Upper lobe of left lung (tissue), 6 donors: ENCODE measurements around the gene UNCX. TPM values are rescaled to one million over a fixed set of nuclear protein-coding genes. Genes with fewer than 3 reads are reported as not detected.
"Not testable (repeated sequence)": the region's sequence is repeated elsewhere in the genome, so short reads cannot be mapped to it uniquely, and the experiment has no call there.

Experiments used
- ATAC-seq, 2 donors: fragments of 200-7000 bp; cut with Tn5 transposase; one replicate each; pipeline ENCODE4 v1.9.1; 2022; ENCODE audit warnings: mild to moderate bottlenecking in 2 of 2, moderate library complexity in 2 of 2; ENCODE audit not compliant: low FRiP score in 2 of 2
- DNase-seq, 2 donors: peaks; one replicate each; pipeline ENCODE4 v3.0.0-alpha.2; 2019 to 2020
- H3K27ac ChIP-seq, 4 donors: fragments of 200-600 bp; sonication (generic); one replicate each; pipeline ENCODE4 v1.5.1; 2016 to 2019
- H3K27me3 ChIP-seq, 4 donors: fragments of 200-600 bp; sonication (generic); one replicate each; pipeline ENCODE4 v1.5.1; 2017 to 2019
- H3K36me3 ChIP-seq, 4 donors: fragments of 200-600 bp; sonication (generic); one replicate each; pipeline ENCODE4 v1.5.1; 2016 to 2019
- H3K4me1 ChIP-seq, 4 donors: fragments of 200-600 bp; sonication (generic); one replicate each; pipeline ENCODE4 v1.5.1; 2018 to 2019
- H3K4me3 ChIP-seq, 4 donors: fragments of 200-600 bp; sonication (generic); one replicate each; pipeline ENCODE4 v1.5.1; 2017 to 2019; ENCODE audit warnings: mild to moderate bottlenecking in 2 of 4, moderate library complexity in 1 of 4
- H3K9me3 ChIP-seq, 4 donors: fragments of 200-600 bp; sonication (generic); one replicate each; pipeline ENCODE4 v1.5.1; 2018 to 2019
- EP300 ChIP-seq, 4 donors: sonication (generic); formaldehyde crosslinking; IDR thresholded peaks; one replicate each; pipeline ENCODE4 v1.5.1; 2017; ENCODE audit warnings: antibody characterized with exemption in 4 of 4, control low read depth in 2 of 4
- POLR2A ChIP-seq, 4 donors: fragments of 450-650 bp; IDR thresholded peaks; one replicate each; pipeline ENCODE4 v1.5.1; 2016 to 2017; ENCODE audit warnings: antibody characterized with exemption in 4 of 4, mild to moderate bottlenecking in 2 of 4
- POLR2AphosphoS5 ChIP-seq, 2 donors: sonication (generic); formaldehyde crosslinking; IDR thresholded peaks; one replicate each; pipeline ENCODE4 v1.5.1; 2017; ENCODE audit warnings: antibody characterized with exemption in 2 of 2
- WGBS, 2 donors: methylation state at CpG; one replicate each; pipeline ENCODE4 v1.1.5; 2017 to 2018; 5-methylcytosine and 5-hydroxymethylcytosine counted together
- total RNA-seq, 6 donors: library from RNA; depleted of rRNA in 4 of 6; stranded (reverse); fragments of >200 nt in 4 of 6; gene quantifications; one replicate each; pipeline versions ENCODE4 v1.1.0 to v1.2.1, GENCODE V29; 2016 to 2021
- TF ChIP-seq, protein P1 (sequence below), 6 experiments: fragments of 450-650 bp in 4 of 6; fragments of 200-600 bp in 2 of 6; sonication (generic) in 2 of 6; IDR thresholded peaks; one replicate each; pipeline ENCODE4 v1.5.1; 2016 to 2019; ENCODE audit warnings: antibody characterized with exemption in 6 of 6
- donor health status: DM: no; HTN: no; CAD: no; lungs with moderate emphysema.
- donor health status: DM: no; HTN: yes; CAD: no; lungs with severe emphysema.

The UNCX gene
- total RNA-seq, 6 donors from 2014 or later: not detected

GRCh38 chr7:1257221-1257620 is 24.5 kb downstream of the UNCX start:
- H3K4me3 ChIP-seq: no peak overlapping the region
- H3K4me1 ChIP-seq: no peaks in the 10 kb centered on the region
- TF ChIP-seq, protein P1, sequence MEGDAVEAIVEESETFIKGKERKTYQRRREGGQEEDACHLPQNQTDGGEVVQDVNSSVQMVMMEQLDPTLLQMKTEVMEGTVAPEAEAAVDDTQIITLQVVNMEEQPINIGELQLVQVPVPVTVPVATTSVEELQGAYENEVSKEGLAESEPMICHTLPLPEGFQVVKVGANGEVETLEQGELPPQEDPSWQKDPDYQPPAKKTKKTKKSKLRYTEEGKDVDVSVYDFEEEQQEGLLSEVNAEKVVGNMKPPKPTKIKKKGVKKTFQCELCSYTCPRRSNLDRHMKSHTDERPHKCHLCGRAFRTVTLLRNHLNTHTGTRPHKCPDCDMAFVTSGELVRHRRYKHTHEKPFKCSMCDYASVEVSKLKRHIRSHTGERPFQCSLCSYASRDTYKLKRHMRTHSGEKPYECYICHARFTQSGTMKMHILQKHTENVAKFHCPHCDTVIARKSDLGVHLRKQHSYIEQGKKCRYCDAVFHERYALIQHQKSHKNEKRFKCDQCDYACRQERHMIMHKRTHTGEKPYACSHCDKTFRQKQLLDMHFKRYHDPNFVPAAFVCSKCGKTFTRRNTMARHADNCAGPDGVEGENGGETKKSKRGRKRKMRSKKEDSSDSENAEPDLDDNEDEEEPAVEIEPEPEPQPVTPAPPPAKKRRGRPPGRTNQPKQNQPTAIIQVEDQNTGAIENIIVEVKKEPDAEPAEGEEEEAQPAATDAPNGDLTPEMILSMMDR (IDR thresholded peaks at IDR 0.05): no peak
- no peak for TF ChIP-seq EP300 (IDR thresholded peaks at IDR 0.05)
- no peak for TF ChIP-seq POLR2AphosphoS5 (IDR thresholded peaks at IDR 0.05)
- no peak for TF ChIP-seq POLR2A (IDR thresholded peaks at IDR 0.05)
- WGBS, 2 donors: 71 to 83% methylated on average over 6 to 12 of the region's 12 CpGs
- H3K36me3 ChIP-seq: no peaks in the 10 kb centered on the region
- DNase-seq: peak in 1 of 2 donors; percentile 58
- ATAC-seq: no peak
- H3K9me3 ChIP-seq: no peaks in the 10 kb centered on the region
- H3K27me3 ChIP-seq: peaks cover 0 to 29% (median 7%) of the 10 kb centered on the region in 4 donors
- no peak overlapping the region for H3K27ac ChIP-seq

DNA sequence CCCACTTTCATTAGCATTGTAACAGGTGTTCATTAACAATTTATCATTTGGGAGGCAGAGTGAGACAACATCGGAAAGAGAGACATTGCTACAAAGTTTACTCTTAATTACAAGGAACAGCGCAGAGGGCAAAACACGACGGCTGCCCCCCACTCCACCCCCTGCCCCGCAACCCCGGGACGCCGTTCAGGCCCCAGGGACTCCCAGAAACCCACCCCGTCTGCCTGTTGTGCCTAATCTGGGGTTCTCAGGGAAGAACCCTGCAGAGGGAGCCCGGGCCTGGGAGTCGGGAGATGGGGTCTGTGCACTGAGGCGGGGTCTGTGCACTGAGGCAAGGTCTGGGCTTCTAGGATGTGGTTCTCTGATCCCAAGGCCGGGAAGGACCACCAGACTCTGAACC is 25.2 kb downstream of the UNCX start:
- H3K27ac ChIP-seq: no peak overlapping the region
- H3K27me3 ChIP-seq: peaks cover 0 to 23% (median 6%) of the 10 kb centered on the region in 4 donors
- H3K4me1 ChIP-seq: no peaks in the 10 kb centered on the region
- no peaks in the 10 kb centered on the region for H3K9me3 ChIP-seq
- WGBS, 2 donors: 65 to 69% methylated on average over 12 of the region's 13 CpGs
- no peak overlapping the region for H3K4me3 ChIP-seq
- DNase-seq (peak in 1 of 2 donors; percentile 59), ATAC-seq (no peak)
- TF ChIP-seq POLR2A (IDR thresholded peaks at IDR 0.05): no peak
- no peak for TF ChIP-seq EP300 (IDR thresholded peaks at IDR 0.05)
- no peak for TF ChIP-seq POLR2AphosphoS5 (IDR thresholded peaks at IDR 0.05)
- TF ChIP-seq, protein P1 (IDR thresholded peaks at IDR 0.05): no peak
- H3K36me3 ChIP-seq: no peaks in the 10 kb centered on the region

GRCh38 chr7:1259621-1260243 is 27.1 kb downstream of the UNCX start:
- no peak overlapping the region for H3K27ac ChIP-seq
- no peaks in the 10 kb centered on the region for H3K4me1 ChIP-seq
- DNase-seq (peak in 1 of 2 donors; percentile 56), ATAC-seq (no peak)
- no peak for TF ChIP-seq POLR2A (IDR thresholded peaks at IDR 0.05)
- TF ChIP-seq EP300 (IDR thresholded peaks at IDR 0.05): no peak
- no peak for TF ChIP-seq POLR2AphosphoS5 (IDR thresholded peaks at IDR 0.05)
- TF ChIP-seq, protein P1 (IDR thresholded peaks at IDR 0.05): no peak
- H3K9me3 ChIP-seq: no peaks in the 10 kb centered on the region
- no peaks in the 10 kb centered on the region for H3K36me3 ChIP-seq
- 39 to 56% methylated on average over 3 to 8 of the region's 21 CpGs for WGBS, 2 donors
- H3K4me3 ChIP-seq: no peak overlapping the region
- H3K27me3 ChIP-seq: peaks cover 0 to 19% (median 4%) of the 10 kb centered on the region in 4 donors

- Histone ChIP-seq H3K4me1 (no peaks in the 10 kb centered on the region), H3K27ac (no peak overlapping the region), H3K27me3 (peaks cover 0 to 18% (median 4%) of the 10 kb centered on the region in 4 donors), H3K9me3 (no peaks in the 10 kb centered on the region), H3K36me3 (no peaks in the 10 kb centered on the region), H3K4me3 (no peak overlapping the region)
- DNase-seq: peak in 1 of 2 donors; percentile 82
- ATAC-seq: no peak
- 55 to 72% methylated on average over 3 to 20 of the region's 21 CpGs for WGBS, 2 donors
- no peak for TF ChIP-seq POLR2AphosphoS5 (IDR thresholded peaks at IDR 0.05)
- TF ChIP-seq POLR2A (IDR thresholded peaks at IDR 0.05): no peak
- TF ChIP-seq, protein P1 (IDR thresholded peaks at IDR 0.05): no peak
- no peak for TF ChIP-seq EP300 (IDR thresholded peaks at IDR 0.05)
These were observed 27.6 kb downstream of the UNCX start for GRCh38 chr7:1260244-1260635.

GRCh38 chr7:1261036-1261435 is 28.4 kb downstream of the UNCX start:
- 58 to 66% methylated on average over 8 to 10 of the region's 10 CpGs for WGBS, 2 donors
- ATAC-seq, DNase-seq, H3K9me3 ChIP-seq, H3K36me3 ChIP-seq, H3K27me3 ChIP-seq, H3K27ac ChIP-seq, H3K4me3 ChIP-seq, H3K4me1 ChIP-seq: not testable (repeated sequence)
